T-helper 2 cell treated with Interferon-gamma antibody and Interleukin-4, amounts not matched to agents 5 μg/mL and 100 μg/mL, for 36 hours (primary cell): ENCODE data around the gene ZEB2.
"Not testable (repeated sequence)": the region's sequence is repeated elsewhere in the genome, so short reads cannot be mapped to it uniquely, and the experiment has no call there.

ENCODE experiments used
- DNase-seq: peaks from one replicate; pipeline ENCODE4 v3.0.0; 2021; ENCODE audit warnings: low spot score
- H3K27ac Mint-ChIP-seq: one replicate; pipeline ENCODE4 v1.8.0; 2021; ENCODE audit warnings: mild to moderate bottlenecking, mixed read lengths
- H3K27me3 Mint-ChIP-seq: one replicate; pipeline ENCODE4 v1.8.0; 2021; ENCODE audit warnings: low read depth, mixed read lengths
- H3K36me3 Mint-ChIP-seq: one replicate; pipeline ENCODE4 v1.8.0; 2021; ENCODE audit warnings: low read depth, mixed read lengths
- H3K4me1 Mint-ChIP-seq: one replicate; pipeline ENCODE4 v1.8.0; 2021; ENCODE audit warnings: low read depth, mixed read lengths
- H3K4me3 Mint-ChIP-seq: one replicate; pipeline ENCODE4 v1.8.0; 2022; ENCODE audit warnings: mild to moderate bottlenecking, moderate library complexity, mixed read lengths
- H3K9me3 Mint-ChIP-seq: one replicate; pipeline ENCODE4 v1.8.0; 2021; ENCODE audit warnings: mixed read lengths

The ZEB2 gene

GRCh38 chr2:144376926-144377325 is 143.0 kb downstream of the ZEB2 start:
- Mint-ChIP-seq H3K4me3 (no peak overlapping the region), H3K9me3 (no peaks in the 10 kb centered on the region), H3K4me1 (peaks cover 20% of the 10 kb centered on the region), H3K36me3 (no peaks in the 10 kb centered on the region), H3K27me3 (no peaks in the 10 kb centered on the region), H3K27ac (no peak overlapping the region)
- DNase-seq: no peak

GRCh38 chr2:144376460-144376859 is 143.5 kb downstream of the ZEB2 start:
- DNase-seq: no peak
- no peak overlapping the region for H3K27ac Mint-ChIP-seq
- no peaks in the 10 kb centered on the region for H3K36me3 Mint-ChIP-seq
- peaks cover 22% of the 10 kb centered on the region for H3K4me1 Mint-ChIP-seq
- H3K4me3 Mint-ChIP-seq: no peak overlapping the region
- H3K27me3 Mint-ChIP-seq: no peaks in the 10 kb centered on the region
- H3K9me3 Mint-ChIP-seq: no peaks in the 10 kb centered on the region

DNA sequence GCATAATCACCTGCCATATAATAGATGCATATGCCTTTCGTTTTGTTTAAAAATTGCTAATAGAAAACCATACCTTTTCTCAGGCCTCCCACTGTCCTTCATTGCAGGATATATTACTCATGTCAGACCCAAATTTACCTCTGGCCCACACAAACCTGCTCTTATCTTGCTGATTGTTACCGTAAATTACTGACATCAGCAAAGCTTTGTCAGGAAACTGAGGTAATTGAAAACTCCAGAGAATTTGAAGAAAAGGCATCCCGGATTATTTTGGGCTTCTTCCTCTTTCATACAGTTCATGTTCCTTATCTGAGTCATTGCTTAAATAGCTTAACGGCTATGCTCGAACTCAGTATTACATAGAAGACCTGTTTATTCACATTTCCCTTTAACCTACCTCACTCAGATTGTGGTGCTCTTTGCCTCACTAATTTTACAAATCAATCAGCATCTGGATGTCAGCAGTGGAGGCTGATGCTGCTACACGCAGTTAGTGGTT is 145.7 kb downstream of the ZEB2 start:
- Mint-ChIP-seq H3K36me3 (no peaks in the 10 kb centered on the region), H3K27ac (no peak overlapping the region), H3K4me3 (no peak overlapping the region), H3K4me1 (peaks cover 29% of the 10 kb centered on the region), H3K9me3 (no peaks in the 10 kb centered on the region), H3K27me3 (no peaks in the 10 kb centered on the region)
- DNase-seq: peak; percentile 26

GRCh38 chr2:144372410-144373080 is 147.4 kb downstream of the ZEB2 start:
- Mint-ChIP-seq H3K36me3 (no peaks in the 10 kb centered on the region), H3K27me3 (no peaks in the 10 kb centered on the region), H3K4me1 (peaks cover 27% of the 10 kb centered on the region), H3K9me3 (no peaks in the 10 kb centered on the region), H3K4me3 (peak overlapping the region; percentile 16), H3K27ac (no peak overlapping the region)
- no peak for DNase-seq

DNA sequence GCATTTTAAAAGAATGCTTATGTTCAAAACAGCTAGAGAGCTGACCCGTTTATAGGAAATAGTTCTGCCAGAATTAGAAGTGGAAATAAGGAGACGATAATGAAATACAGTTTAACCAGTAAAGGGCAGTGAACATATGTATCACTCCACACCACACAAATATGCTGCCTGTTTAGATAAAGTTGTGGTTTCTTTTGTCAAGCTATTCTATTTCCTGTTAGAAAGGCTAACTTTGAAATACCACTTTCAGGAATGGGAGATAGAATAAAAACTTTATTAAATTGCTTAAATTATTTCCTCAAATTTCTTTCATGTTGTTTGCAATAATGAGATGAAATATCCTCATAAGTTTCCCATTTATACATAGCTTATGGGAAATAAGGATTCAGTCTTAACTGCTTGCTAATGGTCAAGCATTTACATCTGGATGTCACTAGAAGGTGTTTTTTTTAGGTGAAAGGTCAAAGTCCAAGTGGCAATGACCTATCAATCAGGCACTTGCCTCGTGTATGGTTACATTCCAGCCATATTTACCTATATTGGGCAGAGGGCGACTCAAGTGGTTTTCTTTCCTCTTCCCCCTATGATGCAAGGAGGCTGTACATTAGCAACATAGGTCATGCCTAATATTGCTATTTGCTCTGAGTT is 148.9 kb downstream of the ZEB2 start:
- no peaks in the 10 kb centered on the region for H3K9me3 Mint-ChIP-seq
- no peak for DNase-seq
- H3K36me3 Mint-ChIP-seq: no peaks in the 10 kb centered on the region
- peaks cover 27% of the 10 kb centered on the region for H3K4me1 Mint-ChIP-seq
- H3K27me3 Mint-ChIP-seq: no peaks in the 10 kb centered on the region
- H3K4me3 Mint-ChIP-seq: no peak overlapping the region
- H3K27ac Mint-ChIP-seq: no peak overlapping the region

DNA sequence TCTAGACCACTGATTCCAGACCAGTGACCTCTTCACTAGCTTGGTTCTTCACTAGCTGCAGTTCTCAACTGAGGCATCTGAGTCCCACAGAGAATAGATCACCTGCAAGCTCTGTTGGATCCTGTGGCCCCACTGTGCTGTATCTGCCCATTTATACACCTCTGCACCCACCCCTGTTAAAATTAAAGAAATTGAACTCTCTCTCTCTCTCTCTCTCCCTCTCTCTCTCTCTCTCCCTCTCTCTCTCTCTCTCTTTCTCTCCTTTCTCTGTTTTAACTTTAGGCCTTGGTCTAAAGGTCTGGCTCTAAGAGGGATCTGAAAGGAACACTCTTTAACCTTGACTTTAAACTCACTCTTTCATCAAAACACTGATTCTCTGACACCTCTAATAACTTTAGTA is 150.5 kb downstream of the ZEB2 start:
- H3K9me3 Mint-ChIP-seq: no peaks in the 10 kb centered on the region
- H3K4me1 Mint-ChIP-seq: peaks cover 22% of the 10 kb centered on the region
- H3K36me3 Mint-ChIP-seq: no peaks in the 10 kb centered on the region
- no peak for DNase-seq
- no peaks in the 10 kb centered on the region for H3K27me3 Mint-ChIP-seq
- no peak overlapping the region for H3K4me3 Mint-ChIP-seq
- H3K27ac Mint-ChIP-seq: no peak overlapping the region

- DNase-seq: no peak
- Mint-ChIP-seq H3K27ac (no peak overlapping the region), H3K27me3 (no peaks in the 10 kb centered on the region), H3K9me3 (no peaks in the 10 kb centered on the region), H3K4me3 (no peak overlapping the region), H3K4me1 (peaks cover 11% of the 10 kb centered on the region), H3K36me3 (no peaks in the 10 kb centered on the region)
Measured at GRCh38 chr2:144366825-144367429, 153.0 kb downstream of the ZEB2 start.

DNA sequence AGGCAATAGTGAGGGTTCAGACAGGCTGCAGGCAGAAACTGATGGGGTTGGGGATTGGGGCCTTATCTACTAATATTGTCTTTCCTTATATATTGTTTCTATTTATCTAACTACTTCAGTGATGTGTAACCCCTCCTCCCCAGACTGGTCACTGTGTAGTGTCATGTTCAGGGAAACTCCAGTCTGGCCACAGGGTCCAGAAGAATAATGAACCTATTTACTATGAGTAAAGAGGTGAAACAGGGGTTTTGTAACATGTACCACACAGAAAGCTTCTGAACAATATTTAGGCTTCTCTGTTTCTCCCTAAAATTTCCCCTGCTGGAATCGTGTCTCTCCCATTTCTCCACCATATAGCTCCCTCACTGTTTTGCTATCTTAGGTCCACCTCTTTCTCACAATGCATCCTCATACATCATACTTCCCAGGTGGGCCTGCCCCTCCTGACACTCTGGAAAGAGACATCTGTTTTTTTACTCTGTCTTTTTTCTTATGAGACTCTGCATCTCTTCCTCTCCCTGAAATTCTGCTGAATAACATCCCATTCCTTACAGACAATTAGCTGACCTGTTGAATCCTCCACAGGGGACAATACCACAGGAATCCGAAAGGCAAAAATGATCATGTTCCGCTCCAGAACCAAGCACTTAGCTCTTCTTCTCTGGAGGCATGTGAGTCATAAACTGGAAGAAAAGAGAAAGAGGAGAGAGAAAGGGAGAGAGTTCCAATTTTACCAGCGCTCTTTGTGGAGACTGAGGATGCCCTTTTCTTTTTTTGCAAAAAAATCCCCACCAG is 154.8 kb downstream of the ZEB2 start:
- no peak overlapping the region for H3K4me3 Mint-ChIP-seq
- H3K27ac Mint-ChIP-seq: no peak overlapping the region
- H3K36me3 Mint-ChIP-seq: no peaks in the 10 kb centered on the region
- no peaks in the 10 kb centered on the region for H3K9me3 Mint-ChIP-seq
- H3K4me1 Mint-ChIP-seq: peaks cover 1% of the 10 kb centered on the region
- no peaks in the 10 kb centered on the region for H3K27me3 Mint-ChIP-seq
- no peak for DNase-seq

- not testable (repeated sequence) for H3K4me3 Mint-ChIP-seq, DNase-seq, H3K27ac Mint-ChIP-seq, H3K36me3 Mint-ChIP-seq, H3K4me1 Mint-ChIP-seq, H3K27me3 Mint-ChIP-seq, H3K9me3 Mint-ChIP-seq
Measured at GRCh38 chr2:144364247-144364646, 155.7 kb downstream of the ZEB2 start.

DNA sequence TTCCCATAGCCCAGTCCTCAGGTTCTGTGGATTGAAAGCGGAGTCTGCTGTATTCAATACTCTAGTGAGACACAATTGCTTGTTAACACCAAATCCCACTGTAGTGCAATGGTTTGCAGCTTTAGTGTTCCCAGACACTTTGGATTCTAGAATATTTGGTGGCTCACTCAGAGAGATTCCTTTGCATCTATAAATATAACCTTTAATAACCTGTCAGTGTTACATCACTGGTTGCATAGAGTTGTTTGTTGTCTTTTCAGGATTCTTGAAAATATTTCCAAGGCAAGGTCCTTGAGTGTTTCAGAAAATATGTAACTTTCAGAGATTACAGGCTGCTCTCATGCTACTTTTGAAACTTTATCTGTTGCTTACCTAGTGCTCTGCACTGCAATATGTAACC is 157.5 kb downstream of the ZEB2 start:
- DNase-seq: no peak
- no peak overlapping the region for H3K27ac Mint-ChIP-seq
- H3K36me3 Mint-ChIP-seq: no peaks in the 10 kb centered on the region
- peaks cover 5% of the 10 kb centered on the region for H3K4me1 Mint-ChIP-seq
- H3K9me3 Mint-ChIP-seq: no peaks in the 10 kb centered on the region
- no peak overlapping the region for H3K4me3 Mint-ChIP-seq
- no peaks in the 10 kb centered on the region for H3K27me3 Mint-ChIP-seq

- Mint-ChIP-seq H3K4me1 (peaks cover 8% of the 10 kb centered on the region), H3K27me3 (no peaks in the 10 kb centered on the region), H3K4me3 (no peak overlapping the region), H3K36me3 (no peaks in the 10 kb centered on the region), H3K27ac (no peak overlapping the region), H3K9me3 (no peaks in the 10 kb centered on the region)
- no peak for DNase-seq
Measured at GRCh38 chr2:144361742-144362141, 158.2 kb downstream of the ZEB2 start.

GRCh38 chr2:144359684-144360083 is 160.2 kb downstream of the ZEB2 start:
- no peaks in the 10 kb centered on the region for H3K27me3 Mint-ChIP-seq
- DNase-seq: no peak
- H3K4me3 Mint-ChIP-seq: no peak overlapping the region
- no peak overlapping the region for H3K27ac Mint-ChIP-seq
- no peaks in the 10 kb centered on the region for H3K36me3 Mint-ChIP-seq
- H3K4me1 Mint-ChIP-seq: peaks cover 8% of the 10 kb centered on the region
- no peaks in the 10 kb centered on the region for H3K9me3 Mint-ChIP-seq

GRCh38 chr2:144358979-144359541 is 160.9 kb downstream of the ZEB2 start:
- no peaks in the 10 kb centered on the region for H3K9me3 Mint-ChIP-seq
- H3K27ac Mint-ChIP-seq: no peak overlapping the region
- peaks cover 8% of the 10 kb centered on the region for H3K4me1 Mint-ChIP-seq
- no peaks in the 10 kb centered on the region for H3K27me3 Mint-ChIP-seq
- DNase-seq: no peak
- no peak overlapping the region for H3K4me3 Mint-ChIP-seq
- no peaks in the 10 kb centered on the region for H3K36me3 Mint-ChIP-seq
